Thoracic aorta (tissue), 2 donors: ENCODE measurements around the gene HINT2. TPM values are rescaled to one million over a fixed set of nuclear protein-coding genes. Genes with fewer than 3 reads are reported as not detected.

ENCODE experiments used
- ATAC-seq: fragments of 150-250 bp; one replicate; pipeline ENCODE4 v1.8.0; 2017; ENCODE audit warnings: low read depth; ENCODE audit not compliant: insufficient number of reproducible peaks, low FRiP score
- DNase-seq: peaks from one replicate; pipeline ENCODE4 v3.0.0-alpha.2; 2020; ENCODE audit warnings: low spot score
- H3K27ac ChIP-seq, 2 donors: fragments of 200-600 bp; sonication (generic); 1 replicate in 1 of 2; 2 replicates in 1 of 2; pipeline ENCODE4 v1.5.1; 2016; ENCODE audit warnings: mild to moderate bottlenecking in 2 of 2, moderate library complexity in 2 of 2
- H3K27me3 ChIP-seq: fragments of 200-600 bp; sonication (generic); replicated peaks from 2 replicates; pipeline ENCODE4 v1.6.0; 2016; ENCODE audit warnings: mild to moderate bottlenecking; ENCODE audit not compliant: insufficient read depth
- H3K36me3 ChIP-seq: fragments of 200-600 bp; sonication (generic); one replicate; pipeline ENCODE4 v1.5.1; 2016
- H3K4me1 ChIP-seq, 2 donors: fragments of 200-600 bp; sonication (generic); 1 replicate in 1 of 2; 2 replicates in 1 of 2; pipeline versions ENCODE4 v1.5.1 to v1.6.0; 2016; ENCODE audit warnings: low read depth in 2 of 2, mild to moderate bottlenecking in 1 of 2; ENCODE audit not compliant: control insufficient read depth in 1 of 2
- H3K4me3 ChIP-seq: fragments of 200-600 bp; sonication (generic); 2 replicates; pipeline ENCODE4 v1.5.1; 2016; ENCODE audit warnings: mild to moderate bottlenecking
- H3K9me3 ChIP-seq: fragments of 200-600 bp; sonication (generic); 2 replicates; pipeline ENCODE4 v1.5.1; 2016
- total RNA-seq, 2 donors: library from RNA; depleted of rRNA; stranded (reverse); fragments of >200 nt; gene quantifications; one replicate each; pipeline versions ENCODE4 v1.1.0 to v1.2.3, GENCODE V29; 2016
- TF ChIP-seq, protein P1 (sequence below): fragments of 200-600 bp; sonication (generic); IDR thresholded peaks from one replicate; pipeline ENCODE4 v1.5.1; 2019; ENCODE audit warnings: antibody characterized with exemption

HINT2 gene
- total RNA-seq, 2 donors from 2014 or later: 18.4 to 45.4 TPM

DNA sequence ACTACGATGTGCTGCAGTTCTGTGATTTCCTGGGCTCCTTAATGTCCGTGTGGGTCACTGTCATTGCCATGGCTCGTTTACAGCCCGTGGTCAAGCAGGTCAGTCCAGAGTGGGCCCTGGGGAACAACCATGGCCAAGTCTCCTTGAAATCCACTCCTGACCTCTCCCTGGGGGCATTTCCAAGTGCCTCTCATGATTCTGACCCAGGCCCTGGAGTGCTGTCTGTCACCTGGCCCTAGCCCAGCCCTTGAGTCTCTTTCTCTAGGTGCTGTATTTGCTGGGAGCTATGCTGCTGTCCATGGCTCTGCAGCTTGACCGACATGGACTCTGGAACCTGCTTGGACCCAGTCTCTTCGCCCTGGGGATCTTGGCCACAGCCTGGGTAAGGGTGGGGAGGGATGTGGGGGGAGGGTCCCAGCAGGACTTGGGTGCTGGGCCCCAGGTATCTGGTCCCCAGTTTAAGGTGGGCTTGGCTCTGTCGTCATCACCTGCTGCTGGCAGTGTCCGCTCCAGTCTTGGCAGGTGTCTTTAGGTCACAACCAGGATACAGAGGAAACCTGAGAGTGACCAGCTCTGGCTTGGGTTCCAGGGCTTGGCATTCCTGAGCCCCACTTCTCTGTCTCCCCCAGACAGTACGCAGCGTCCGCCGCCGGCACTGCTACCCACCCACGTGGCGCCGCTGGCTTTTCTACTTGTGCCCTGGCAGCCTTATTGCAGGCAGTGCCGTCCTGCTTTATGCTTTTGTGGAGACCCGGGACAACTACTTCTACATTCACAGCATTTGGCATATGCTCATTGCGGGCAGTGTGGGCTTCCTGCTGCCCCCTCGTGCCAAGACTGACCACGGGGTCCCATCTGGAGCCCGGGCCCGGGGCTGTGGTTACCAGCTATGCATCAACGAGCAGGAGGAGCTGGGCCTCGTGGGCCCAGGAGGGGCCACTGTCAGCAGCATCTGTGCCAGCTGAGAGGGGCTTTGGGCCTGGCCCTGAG, 38.3 kb upstream of the HINT2 start:
- TF ChIP-seq, protein P1, sequence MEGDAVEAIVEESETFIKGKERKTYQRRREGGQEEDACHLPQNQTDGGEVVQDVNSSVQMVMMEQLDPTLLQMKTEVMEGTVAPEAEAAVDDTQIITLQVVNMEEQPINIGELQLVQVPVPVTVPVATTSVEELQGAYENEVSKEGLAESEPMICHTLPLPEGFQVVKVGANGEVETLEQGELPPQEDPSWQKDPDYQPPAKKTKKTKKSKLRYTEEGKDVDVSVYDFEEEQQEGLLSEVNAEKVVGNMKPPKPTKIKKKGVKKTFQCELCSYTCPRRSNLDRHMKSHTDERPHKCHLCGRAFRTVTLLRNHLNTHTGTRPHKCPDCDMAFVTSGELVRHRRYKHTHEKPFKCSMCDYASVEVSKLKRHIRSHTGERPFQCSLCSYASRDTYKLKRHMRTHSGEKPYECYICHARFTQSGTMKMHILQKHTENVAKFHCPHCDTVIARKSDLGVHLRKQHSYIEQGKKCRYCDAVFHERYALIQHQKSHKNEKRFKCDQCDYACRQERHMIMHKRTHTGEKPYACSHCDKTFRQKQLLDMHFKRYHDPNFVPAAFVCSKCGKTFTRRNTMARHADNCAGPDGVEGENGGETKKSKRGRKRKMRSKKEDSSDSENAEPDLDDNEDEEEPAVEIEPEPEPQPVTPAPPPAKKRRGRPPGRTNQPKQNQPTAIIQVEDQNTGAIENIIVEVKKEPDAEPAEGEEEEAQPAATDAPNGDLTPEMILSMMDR: no peak
- no peak for DNase-seq
- Histone ChIP-seq H3K27ac (no peak overlapping the region), H3K27me3 (no peaks in the 10 kb centered on the region), H3K36me3 (peaks cover 4% of the 10 kb centered on the region), H3K4me1 (peaks cover 1 to 6% of the 10 kb centered on the region in 2 donors), H3K9me3 (no peaks in the 10 kb centered on the region), H3K4me3 (no peak overlapping the region)
- ATAC-seq: no peak

DNA sequence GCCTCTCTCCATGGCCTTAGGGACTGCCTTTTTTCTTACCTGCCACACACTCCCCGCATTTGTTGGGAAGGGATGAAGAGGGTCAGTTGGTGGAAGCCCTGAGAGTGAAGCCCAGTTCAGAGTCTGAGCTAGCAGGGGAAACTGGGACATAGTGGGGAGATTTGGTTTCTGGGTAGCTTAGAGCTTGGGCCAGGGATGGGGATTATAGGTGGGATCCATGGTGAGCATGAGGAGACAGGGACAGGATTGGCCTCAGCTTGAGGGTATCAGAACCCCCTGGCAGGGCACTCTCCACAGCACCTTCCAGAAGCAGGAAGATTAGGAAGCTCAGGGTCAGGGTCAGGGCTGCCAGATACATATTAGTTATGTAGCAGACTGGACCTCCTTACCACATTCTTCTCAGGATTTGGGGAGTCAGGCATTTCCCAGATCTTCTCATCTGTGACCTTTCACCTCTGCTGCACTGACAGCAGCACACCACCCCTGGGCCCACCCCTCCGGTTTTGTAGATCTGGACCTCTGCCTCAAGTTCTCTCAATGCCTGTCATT, 37.5 kb upstream of the HINT2 start:
- Histone ChIP-seq H3K4me3 (no peak overlapping the region), H3K27ac (no peak overlapping the region), H3K9me3 (no peaks in the 10 kb centered on the region), H3K36me3 (peaks cover 4% of the 10 kb centered on the region), H3K4me1 (peaks cover 7 to 14% of the 10 kb centered on the region in 2 donors), H3K27me3 (no peaks in the 10 kb centered on the region)
- DNase-seq (no peak), ATAC-seq (no peak)
- TF ChIP-seq, protein P1: no peak

DNA sequence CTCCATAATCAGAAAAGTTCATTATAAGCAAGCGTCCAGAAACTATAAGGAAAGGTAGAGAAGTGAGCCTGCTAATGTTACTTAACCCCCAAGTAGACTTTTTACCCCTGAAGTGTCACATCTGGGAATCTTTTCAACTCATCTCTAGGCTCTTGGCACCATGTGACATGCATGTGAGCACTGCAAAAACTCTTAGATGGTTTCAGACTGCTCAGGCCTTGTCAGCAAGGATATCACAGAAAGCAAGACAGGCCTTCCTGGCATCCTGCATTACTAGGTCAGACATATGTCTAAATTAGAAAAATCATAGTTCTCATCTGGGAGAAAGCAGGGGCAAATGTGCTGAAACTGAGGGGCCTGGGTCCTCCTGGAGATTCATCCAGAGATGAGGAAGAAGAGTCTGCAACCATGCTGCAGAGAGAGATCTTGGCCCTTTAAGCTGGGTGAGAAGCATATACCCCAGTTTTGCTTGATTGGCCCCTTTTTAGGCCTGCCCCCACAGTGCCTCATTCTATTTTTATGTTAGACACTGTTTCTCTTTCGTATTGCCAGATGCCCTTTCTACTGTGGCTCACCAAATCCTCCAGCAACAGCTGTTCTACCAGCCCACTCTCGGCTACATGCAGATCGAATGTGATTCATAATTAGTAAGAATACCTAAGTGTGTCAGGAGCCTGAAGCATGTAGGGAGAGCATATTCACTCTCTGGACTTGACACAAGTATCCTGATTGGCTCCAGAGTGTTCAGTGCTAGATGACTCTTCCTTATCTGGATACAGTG, 33.1 kb upstream of the HINT2 start:
- DNase-seq (no peak), ATAC-seq (peak; percentile 45)
- peaks cover 20 to 43% of the 10 kb centered on the region in 2 donors for H3K4me1 ChIP-seq
- TF ChIP-seq, protein P1: no peak
- H3K9me3 ChIP-seq: no peaks in the 10 kb centered on the region
- no peaks in the 10 kb centered on the region for H3K36me3 ChIP-seq
- H3K27me3 ChIP-seq: no peaks in the 10 kb centered on the region
- H3K4me3 ChIP-seq: no peak overlapping the region
- peak overlapping the region; percentile 23 to 40 for H3K27ac ChIP-seq

DNA sequence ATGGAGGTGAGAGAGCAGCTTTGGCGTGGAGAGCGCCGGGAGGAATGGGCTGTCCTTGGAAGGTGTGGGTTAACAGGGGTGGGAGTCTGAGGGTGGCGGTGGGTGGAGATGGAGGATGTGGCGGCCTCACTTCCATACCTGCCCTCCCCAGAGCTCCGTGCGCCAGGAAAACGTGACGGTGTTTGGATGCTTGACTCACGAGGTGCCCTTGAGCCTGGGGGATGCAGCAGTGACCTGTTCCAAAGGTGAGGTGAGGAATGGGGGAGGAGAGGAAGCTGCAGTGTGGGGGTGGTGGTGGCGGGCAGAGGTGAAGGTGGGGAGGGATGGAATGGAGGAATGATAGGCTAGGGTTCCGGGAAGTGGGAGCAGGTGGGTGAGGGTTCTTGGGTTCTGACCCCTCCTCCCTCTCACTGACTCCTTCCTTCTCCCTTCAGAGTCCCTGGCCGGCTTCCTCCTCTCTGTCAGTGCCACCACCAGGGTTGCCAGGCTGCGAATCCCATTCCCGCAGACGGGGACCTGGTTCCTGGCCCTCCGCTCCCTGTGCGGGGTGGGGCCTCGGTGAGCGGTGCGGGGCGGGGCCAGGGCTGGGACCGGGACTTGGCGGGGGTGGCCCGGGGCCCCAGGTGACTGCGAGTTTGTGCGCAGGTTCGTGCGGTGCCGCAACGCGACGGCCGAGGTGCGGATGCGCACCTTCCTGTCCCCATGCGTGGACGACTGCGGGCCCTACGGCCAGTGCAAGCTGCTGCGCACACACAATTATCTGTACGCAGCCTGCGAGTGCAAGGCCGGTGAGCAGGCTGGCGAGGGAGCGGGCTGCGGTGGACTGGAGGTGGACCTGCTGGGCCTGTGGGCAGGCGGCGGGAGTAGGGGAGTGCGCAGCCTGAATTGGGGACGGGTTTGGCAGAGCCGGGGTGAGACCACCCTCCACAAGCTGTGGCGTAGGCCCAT, 31.3 kb upstream of the HINT2 start:
- no peak for DNase-seq
- H3K27me3 ChIP-seq: no peaks in the 10 kb centered on the region

More for the DNA sequence above, 31.3 kb upstream of the HINT2 start:
- Histone ChIP-seq H3K36me3 (no peaks in the 10 kb centered on the region), H3K27ac (peak overlapping the region; percentile 3 to 39), H3K4me1 (peaks cover 20 to 43% of the 10 kb centered on the region in 2 donors), H3K4me3 (no peak overlapping the region), H3K9me3 (no peaks in the 10 kb centered on the region)
- ATAC-seq: no peak
- TF ChIP-seq, protein P1: no peak
